CD4-positive, alpha-beta T cell treated with Interleukin-6 at 100 ng/mL for 8 hours (primary cell): Measurements from ENCODE around the gene CDO1.
"Not testable (repeated sequence)": the region's sequence is repeated elsewhere in the genome, so short reads cannot be mapped to it uniquely, and the experiment has no call there.

ENCODE experiments used
- DNase-seq: peaks from one replicate; pipeline ENCODE4 v3.0.0-alpha.2; 2020; ENCODE audit warnings: mixed read lengths, low spot score

CDO1 gene

GRCh38 chr5:115829913-115830312 lies 13.5 kb upstream of the CDO1 start:
- DNase-seq: no peak

DNA sequence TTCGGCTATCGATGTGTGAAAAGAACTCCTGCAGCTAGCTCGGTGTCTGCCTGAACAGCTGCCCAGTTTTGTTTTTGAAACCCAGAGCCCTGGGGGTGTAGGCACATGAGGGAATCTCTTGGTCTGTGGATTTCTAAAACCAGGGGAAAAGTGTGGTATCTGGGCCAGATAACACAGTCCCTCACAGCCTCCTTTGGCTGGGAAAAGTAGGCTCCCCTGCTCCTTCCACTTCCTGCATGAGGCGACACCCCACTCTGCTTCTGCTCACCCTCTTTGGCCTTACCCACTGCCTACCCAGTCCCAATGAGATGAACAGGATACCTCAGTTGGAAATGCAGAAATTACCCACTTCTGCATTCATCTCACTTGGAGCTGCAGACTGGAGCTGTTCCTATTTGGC lies 9.5 kb upstream of the CDO1 start:
- DNase-seq: no peak

- not testable (repeated sequence) for DNase-seq
Observed at GRCh38 chr5:115824983-115825382, 8.5 kb upstream of the CDO1 start.

- no peak for DNase-seq
Observed at GRCh38 chr5:115820846-115821245, 4.4 kb upstream of the CDO1 start.

DNA sequence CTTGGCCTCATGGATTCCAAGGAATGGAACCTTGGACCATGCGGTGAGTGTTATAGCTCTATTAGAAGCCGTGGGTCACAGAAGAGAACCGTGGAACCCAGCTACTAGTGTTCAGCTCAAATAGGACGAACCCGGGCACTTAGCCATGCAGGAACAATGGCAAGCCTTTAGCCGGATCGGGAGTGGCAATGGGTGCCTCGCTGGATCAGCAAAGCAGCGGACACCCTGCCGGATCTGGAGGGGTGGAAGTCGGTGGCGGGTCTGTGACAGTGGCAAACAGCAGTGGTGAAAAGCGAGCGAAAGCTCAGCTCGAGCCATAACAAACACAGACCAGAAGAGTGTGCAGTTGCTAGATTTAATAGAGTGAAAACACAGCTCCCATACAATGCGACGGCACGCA lies 2.4 kb upstream of the CDO1 start:
- DNase-seq: no peak

GRCh38 chr5:115817386-115817785 lies 927 bp upstream of the CDO1 start:
- DNase-seq: no peak

GRCh38 chr5:115815693-115816225 lies 700 bp downstream of the CDO1 start:
- DNase-seq: no peak

GRCh38 chr5:115815006-115815692 lies 1.3 kb downstream of the CDO1 start:
- DNase-seq: no peak

DNA sequence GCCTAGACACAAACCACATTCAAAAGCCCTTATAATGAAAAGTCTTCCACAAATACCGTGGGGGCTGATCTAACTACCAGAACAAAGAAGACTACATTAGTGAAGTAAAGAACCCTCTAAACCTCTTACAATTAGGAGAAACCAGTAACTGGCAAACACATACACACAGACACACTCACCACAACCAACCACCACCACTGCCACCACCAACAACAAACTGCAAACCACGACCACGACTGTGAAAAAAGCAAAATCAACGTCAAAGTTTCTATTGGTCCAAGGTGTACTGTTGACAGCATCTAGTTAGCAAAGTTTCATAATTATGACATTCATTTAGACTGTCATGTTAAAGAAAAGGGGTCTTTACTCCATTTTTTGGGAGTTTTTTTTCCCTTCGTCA lies 2.7 kb downstream of the CDO1 start:
- DNase-seq: no peak

GRCh38 chr5:115812372-115812771 lies 4.1 kb downstream of the CDO1 start:
- DNase-seq: no peak

- DNase-seq: no peak
Observed at GRCh38 chr5:115811406-115811805, 5.1 kb downstream of the CDO1 start.

DNA sequence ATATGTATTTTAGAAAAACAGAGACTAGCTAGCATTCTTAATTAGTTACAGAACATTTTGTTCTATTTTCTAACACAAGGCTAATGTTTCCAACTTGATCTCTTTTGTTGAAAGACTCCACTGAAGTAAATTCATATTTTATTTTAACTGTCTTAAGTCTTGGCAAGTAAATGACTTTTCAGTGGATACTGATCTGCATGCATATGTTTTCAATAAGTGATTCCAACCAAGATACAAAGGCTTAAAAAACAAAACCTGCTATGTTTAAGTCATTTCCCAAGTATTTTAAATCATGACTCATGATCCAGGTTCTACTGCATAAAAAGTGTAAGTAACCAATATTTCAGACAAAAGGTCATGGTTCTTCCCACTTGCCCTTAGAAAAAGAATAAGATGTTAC lies 5.7 kb downstream of the CDO1 start:
- no peak for DNase-seq

DNA sequence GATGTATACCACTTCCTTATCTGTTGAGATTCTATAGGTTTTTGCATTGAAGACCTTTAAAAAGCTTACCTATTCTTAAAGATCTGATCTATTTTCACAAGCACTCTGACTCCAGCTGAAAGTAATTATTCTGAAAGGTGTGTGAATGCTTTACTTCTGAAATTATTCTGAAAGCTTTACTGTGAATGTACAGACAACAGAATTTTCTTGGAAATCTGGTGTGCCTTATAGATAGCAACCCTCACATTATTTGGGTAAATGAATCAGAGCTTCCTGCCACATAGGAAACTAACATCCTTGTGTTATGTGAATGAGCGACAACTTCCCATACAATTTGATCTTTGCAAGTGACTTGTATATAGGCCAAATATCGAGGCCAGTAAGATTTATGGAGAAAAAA lies 6.5 kb downstream of the CDO1 start:
- no peak for DNase-seq

- not testable (repeated sequence) for DNase-seq
Observed at GRCh38 chr5:115808066-115808465, 8.4 kb downstream of the CDO1 start.

- DNase-seq: no peak
Observed at GRCh38 chr5:115807654-115808052, 8.8 kb downstream of the CDO1 start.

DNA sequence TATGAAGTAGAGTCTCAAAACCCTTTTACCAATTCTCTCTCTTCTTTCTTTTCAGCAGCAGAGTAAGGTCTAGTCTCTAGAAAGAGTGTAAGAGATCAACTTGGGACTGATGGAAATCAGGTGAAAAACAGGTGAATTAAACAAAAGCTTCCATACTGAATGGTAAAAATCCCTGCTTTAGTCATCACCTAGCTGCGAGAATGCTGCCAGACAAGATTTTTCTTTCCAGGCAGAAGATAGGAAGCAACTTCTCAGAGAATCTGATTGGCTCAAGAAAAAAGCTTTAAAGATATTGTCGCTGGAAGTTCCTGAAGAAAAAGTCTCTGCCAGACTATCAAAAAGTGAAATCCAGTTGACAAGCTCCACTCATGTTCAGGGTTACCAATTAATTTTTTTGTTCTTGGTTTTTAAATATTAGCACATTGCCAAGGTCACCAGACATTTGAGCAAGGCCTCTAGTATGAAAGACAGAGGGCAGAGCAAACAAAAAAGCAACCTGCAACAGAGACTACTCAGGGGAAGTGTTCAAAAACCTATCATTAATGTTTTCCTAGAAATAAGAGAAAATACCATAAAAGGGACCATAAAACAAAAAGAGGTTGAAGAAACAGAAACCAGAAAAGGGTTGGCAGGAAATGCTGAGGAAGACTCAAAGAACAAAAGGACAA lies 9.3 kb downstream of the CDO1 start:
- DNase-seq: no peak

DNA sequence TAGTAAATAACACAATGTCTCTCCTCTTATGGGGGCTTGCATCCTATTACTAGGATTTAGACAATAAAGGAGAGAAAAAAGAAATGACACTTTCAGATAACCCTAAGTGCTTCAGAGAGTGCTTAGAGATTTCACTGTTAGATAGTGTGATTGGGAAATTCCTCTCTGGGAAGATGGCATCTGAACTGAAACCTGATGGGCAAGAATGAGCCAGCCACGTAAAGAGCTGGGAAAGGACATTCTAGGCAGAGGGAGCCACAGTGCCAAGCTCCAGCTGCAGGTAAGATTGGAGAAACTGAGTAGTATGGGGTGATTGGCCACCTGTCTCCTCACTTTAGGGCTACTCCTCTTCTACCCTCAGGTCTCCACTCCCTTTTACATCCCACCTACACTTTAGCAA lies 14.5 kb downstream of the CDO1 start:
- DNase-seq: no peak

DNA sequence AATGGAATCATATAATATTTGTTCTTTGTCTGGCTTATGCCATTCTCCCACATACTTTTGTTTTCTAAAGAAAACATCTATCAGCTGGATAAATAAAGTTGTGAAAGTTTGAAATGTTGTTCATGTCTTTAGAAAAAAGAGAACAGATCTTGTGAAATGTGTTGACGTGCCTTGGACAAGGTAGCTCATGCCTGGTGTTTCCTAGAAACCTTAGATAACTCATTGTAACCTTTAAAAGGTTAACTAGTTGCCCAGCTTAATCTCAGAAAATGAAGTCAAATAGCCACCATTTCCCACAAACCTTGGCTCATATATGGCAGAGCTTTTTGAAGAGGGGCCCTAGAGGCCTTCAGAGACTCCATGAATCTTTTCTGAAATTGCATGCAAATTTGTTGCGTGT lies 15.3 kb downstream of the CDO1 start:
- DNase-seq: no peak

DNA sequence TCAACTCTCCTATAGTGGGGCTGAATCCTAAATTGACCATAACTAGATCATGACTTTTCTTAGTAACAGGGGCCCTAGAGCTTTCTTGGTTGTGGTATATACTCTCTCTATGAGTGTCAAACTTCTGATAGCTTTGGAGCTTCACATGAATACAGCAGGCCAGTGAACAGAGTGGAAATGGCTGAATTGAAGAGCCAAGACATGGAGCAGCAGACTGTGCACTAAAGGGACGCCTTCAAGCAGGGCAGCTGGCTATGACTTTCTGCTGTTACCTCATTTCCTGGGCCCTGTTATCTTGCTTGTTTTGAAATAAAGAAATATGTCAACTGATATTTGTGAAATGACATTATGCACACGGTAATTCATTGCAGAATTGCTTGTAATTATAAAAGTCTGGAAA lies 16.4 kb downstream of the CDO1 start:
- no peak for DNase-seq

GRCh38 chr5:115798252-115798651 lies 18.2 kb downstream of the CDO1 start:
- no peak for DNase-seq

DNA sequence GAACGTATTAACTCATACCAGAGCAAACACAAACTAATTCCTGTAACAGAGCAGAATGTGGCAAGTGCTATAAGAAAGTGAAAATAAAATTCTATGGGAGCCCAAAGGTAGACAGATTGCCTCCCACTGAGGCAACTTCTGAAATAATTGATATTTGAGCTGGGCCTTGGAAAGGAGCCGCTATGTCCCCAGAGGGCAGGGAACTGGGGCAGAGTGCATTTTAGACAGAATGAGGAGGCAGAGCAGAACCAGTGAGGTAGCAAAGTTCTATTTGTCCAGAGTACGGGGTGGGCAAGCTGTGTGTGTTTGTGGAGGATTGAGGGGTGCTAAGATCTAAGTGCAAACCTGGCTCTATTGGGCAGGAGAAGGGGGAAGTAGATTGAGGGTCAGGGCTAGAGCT lies 19.8 kb downstream of the CDO1 start:
- DNase-seq: no peak

GRCh38 chr5:115795700-115796099 lies 20.8 kb downstream of the CDO1 start:
- DNase-seq: no peak

DNA sequence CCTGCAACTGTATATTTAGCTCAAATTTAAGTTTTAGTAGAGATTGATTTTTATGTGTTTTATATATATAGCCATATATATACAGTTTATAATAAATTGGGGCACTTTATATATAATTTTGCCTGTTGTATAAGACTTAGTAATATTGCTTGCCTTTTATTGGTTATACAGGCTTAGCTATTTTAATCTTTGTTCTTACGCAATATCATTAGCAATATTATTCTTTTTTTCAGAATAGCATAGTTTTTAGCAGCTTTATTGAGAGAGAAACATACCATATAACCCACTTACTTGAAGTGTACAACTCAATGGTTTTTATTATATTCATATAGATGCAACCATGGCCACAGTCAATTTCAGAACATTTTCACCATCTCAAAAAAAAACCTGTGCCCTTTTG lies 28.0 kb downstream of the CDO1 start:
- DNase-seq: no peak

GRCh38 chr5:115787426-115787825 lies 29.0 kb downstream of the CDO1 start:
- no peak for DNase-seq
